HL-60 (cell line): ENCODE measurements around the gene SENP6.

ENCODE experiments used
- DNase-seq, 2 experiments: peaks; one replicate each; pipeline ENCODE4 v3.0.0-alpha.2; 2010 to 2020; ENCODE audit warnings: low read depth in 1 of 2, low spot score in 1 of 2
- H3K27ac ChIP-seq: fragments of 250-450 bp; sonication (Bioruptor Pico); replicated peaks from 2 replicates; pipeline ENCODE4 v1.5.1; 2020; ENCODE audit warnings: mild to moderate bottlenecking, moderate library complexity
- H3K27me3 ChIP-seq: fragments of 250-450 bp; sonication (Bioruptor Pico); 2 replicates; pipeline ENCODE4 v1.5.1; 2021; ENCODE audit warnings: mild to moderate bottlenecking, moderate library complexity; ENCODE audit not compliant: insufficient read depth, poor library complexity, severe bottlenecking
- H3K4me3 ChIP-seq: replicated peaks from 2 replicates; pipeline ENCODE4 v1.5.1; 2011; ENCODE audit warnings: mild to moderate bottlenecking, control low read depth, low read length; ENCODE audit not compliant: insufficient read depth
- CTCF ChIP-seq: IDR thresholded peaks from one replicate; pipeline ENCODE4 v1.5.1; 2011; ENCODE audit warnings: low read length, control low read depth, inconsistent platforms; ENCODE audit not compliant: insufficient read depth
- GABPA ChIP-seq: IDR thresholded peaks from 2 replicates; pipeline ENCODE4 v1.6.1; 2012; ENCODE audit warnings: low read depth
- POLR2AphosphoS5 ChIP-seq: IDR thresholded peaks from 2 replicates; pipeline ENCODE4 v1.6.1; 2012; ENCODE audit warnings: low read depth
- REST ChIP-seq: IDR thresholded peaks from 2 replicates; pipeline ENCODE4 v1.6.1; 2012; ENCODE audit warnings: low read depth; ENCODE audit not compliant: insufficient replicate concordance
- SPI1 ChIP-seq: IDR thresholded peaks from 2 replicates; pipeline ENCODE4 v1.6.1; 2012; ENCODE audit warnings: low read depth, mild to moderate bottlenecking, borderline replicate concordance

Gene SENP6

GRCh38 chr6:75656479-75656878, 54.8 kb downstream of the SENP6 start:
- TF ChIP-seq REST (no peak), SPI1 (no peak), POLR2AphosphoS5 (no peak), CTCF (no peak), GABPA (no peak)
- DNase-seq: no peak
- Histone ChIP-seq H3K4me3 (no peak overlapping the region), H3K27ac (no peak overlapping the region), H3K27me3 (no peaks in the 10 kb centered on the region)

- TF ChIP-seq SPI1: no peak
- no peak for TF ChIP-seq CTCF
- no peak for TF ChIP-seq POLR2AphosphoS5
- no peak for TF ChIP-seq GABPA
- no peak for TF ChIP-seq REST
- Histone ChIP-seq H3K27me3 (no peaks in the 10 kb centered on the region), H3K27ac (no peak overlapping the region; the same call in 1 of the 2 replicates), H3K4me3 (no peak overlapping the region)
- no peak for DNase-seq
These were observed 55.6 kb downstream of the SENP6 start for GRCh38 chr6:75657327-75657726.

- no peak for DNase-seq
- TF ChIP-seq GABPA (no peak), SPI1 (no peak), CTCF (no peak), POLR2AphosphoS5 (no peak), REST (no peak)
- no peak overlapping the region for H3K4me3 ChIP-seq
- H3K27me3 ChIP-seq: no peaks in the 10 kb centered on the region
- no peak overlapping the region for H3K27ac ChIP-seq
These were observed 64.9 kb downstream of the SENP6 start for GRCh38 chr6:75666592-75666991.
